Fibroblast of peridontal ligament (primary cell): ENCODE data around the gene CACNA1S.

Experiments
- DNase-seq: peaks from one replicate; pipeline ENCODE4 v3.0.0-alpha.2; 2010; ENCODE audit errors: extremely low read depth

Gene CACNA1S

DNA sequence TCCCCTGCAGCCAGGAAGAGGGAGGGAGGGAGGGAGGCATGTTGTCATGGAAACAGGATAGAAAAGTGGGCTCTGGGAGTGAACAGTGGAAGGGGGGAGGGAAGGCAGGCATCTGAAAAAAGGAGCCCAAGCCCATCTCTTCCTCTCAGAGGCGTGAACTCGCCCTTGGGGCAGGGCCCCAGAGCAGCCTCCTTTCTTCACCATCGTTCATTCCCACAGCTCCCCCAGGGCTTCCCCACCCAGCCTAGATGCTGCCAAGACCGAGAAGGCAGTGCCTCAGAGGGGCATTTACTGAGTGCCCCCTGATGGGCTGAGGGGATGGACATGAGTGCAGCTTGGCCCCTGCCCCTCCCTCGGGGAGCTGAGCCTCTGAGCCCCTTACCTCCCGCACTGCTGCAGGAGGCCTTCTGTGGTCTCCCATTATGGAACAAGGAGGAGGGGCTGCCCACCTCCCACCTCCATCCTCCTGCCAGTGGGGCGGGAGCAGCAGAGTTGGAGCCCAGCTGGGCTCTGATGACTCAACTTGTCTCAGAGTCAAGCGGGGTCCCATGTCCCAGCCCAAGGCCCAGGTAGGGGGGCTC is 49.6 kb downstream of the CACNA1S start:
- no peak for DNase-seq

DNA sequence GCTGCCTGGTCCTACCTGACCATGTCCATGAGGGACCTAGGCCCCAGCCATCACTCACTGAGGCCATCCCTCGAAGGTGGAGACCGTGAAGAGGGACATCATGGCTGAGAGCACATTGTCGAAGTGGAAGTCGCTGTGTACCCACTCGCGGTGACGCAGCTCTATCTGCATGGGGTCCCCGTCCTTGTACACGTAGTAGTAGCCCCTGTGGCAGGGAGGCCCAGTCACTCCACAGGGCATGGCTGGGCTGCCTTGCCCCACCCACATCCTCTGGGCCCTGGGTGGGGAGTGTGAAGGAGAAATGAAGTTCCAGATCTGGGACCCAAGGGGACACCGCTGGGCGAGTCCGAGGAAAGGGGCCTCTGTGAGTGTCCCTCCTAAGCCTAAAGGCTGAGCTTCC is 50.3 kb downstream of the CACNA1S start:
- DNase-seq: no peak

DNA sequence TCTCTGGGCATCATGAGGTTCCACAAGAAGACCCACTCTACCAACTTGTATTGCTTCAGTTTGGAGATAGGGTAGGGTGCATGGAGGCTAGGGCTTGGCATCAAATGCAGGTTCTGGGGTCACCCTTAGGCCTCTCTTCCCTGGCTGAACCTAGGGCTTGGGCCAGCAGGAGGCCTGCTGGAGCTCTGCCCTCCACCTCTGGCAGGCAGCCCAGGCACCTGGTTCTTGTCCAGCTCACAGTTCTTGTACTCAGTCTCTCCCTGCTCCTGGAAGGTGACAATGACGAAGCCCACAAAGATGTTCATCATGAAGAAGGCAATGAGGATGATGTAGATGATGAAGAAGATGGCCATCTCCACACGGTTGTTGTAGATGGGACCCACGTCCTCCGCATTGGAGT is 51.2 kb downstream of the CACNA1S start:
- DNase-seq: no peak

DNA sequence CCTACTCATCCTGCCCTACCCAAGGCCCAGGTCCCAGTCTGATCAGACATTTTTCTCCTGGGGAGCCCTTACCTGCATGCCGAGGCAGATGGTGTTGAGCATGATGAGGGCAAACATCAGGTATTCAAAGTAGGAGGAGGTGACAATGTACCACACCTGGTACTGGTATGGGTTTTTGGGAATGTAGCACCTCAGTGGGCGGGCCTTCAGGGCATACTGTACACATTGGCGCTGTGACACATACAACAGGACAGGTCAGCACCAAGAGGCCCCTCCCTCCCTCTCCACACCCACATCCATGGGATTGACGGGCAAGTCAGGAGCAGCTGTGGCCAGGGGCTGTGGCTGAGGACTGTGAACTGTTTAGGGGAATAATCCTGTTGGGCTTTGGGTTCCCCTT is 51.6 kb downstream of the CACNA1S start:
- DNase-seq: no peak

DNA sequence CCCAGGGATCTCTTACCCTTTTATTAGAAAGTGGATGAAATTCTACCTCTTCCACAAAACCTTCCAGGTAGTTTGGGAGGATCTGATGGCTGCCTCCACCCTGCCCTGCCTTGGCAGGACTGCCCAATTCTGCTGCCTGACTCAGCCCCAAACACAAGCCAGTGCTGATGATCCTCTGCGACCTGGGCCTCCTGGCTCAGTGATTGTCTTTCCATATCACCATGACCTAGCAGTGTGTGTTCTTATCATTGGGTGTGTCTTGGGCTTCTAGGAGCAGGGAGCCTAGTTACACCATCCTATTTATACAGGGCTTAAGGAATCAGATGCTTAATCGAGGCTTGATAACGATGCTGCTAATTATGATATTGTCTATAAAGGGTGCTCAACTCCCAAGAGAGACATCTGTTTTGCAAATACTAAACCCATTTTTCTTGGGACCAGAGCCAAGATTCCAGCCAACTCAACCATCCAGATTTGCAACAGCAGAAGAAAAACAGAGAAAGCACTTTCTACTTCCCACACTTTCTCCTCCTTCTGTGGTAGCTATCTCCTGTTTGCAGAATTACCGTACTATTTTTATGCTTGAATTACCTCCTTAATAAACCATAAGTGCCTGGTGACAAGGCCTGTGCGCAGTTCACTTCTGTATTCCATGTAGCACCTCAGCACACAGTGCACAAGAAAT is 52.2 kb downstream of the CACNA1S start:
- DNase-seq: peak; percentile 2

DNA sequence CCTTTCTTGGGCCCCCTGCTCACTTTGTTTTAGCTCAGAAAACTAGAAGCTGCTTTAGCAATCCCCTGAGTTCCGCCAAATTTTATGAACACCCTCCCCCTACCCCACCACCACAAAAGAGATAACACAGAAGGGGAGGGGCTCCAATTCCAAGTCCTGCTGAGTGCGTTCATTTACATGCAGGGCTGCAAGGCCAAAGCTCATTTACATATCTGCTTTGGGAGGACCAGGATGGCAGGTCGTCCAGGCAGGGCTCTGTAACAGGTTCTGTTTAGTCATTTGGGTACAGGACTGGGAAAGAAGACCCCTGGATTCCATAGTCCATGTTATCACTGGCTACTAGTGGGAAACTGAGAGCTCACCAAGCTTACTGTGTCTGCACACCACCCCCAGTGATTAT is 52.8 kb downstream of the CACNA1S start:
- no peak for DNase-seq

DNA sequence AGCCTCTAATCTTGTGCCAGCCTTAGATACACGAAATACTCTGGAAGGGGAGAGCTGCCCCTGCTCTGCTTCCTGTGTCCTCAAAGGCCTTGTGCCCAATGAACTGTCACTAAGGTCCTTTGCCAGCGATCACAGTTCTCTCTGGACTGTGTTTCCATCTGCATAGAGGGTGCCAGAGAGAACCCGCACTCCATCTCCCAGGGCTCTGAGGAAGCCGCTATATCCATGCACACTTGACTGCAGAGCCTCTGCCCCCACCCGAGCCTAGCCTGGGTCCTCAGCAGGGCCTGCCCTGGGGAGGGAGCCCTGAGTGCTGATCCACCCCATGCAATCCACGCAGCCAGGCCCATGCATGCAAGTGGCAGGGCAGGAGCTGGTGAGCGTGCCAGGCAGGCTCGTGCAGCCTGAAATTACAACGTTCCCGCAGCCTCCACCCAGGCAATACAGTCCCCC is 58.1 kb downstream of the CACNA1S start:
- no peak for DNase-seq

DNA sequence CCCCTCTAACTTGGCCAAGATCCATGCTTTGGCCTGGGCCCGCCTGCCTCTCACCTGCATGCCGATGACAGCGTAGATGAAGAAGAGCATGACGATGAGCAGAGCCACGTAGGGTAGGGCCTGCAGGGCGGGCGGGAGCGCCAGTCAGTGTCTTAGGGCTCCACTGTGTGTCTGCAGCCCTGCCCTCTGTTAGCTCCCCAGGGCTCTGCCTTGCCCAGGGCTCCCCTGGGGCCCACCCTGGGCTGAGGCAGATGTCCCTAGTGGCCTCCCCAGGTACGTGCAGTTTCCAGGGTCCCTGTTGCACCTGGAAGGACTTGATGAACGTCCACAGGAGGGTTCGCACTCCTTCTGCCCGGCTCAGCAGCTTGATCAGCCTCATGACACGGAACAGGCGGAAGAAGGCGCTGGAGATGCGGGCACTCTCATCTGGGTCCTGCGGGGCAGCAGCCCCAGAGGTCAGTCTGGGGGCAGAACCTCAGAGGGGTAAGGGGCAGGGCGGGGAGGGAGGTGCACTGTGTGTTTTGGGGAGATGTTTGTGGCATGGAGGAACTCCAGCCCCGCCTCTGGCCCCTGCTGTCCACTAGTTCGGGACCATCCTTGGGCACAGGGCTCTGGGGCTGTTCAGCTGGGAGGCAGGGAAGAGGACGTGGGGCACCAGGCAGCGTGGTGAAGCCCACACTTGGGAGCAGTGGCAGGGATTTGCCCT is 58.9 kb downstream of the CACNA1S start:
- no peak for DNase-seq

DNA sequence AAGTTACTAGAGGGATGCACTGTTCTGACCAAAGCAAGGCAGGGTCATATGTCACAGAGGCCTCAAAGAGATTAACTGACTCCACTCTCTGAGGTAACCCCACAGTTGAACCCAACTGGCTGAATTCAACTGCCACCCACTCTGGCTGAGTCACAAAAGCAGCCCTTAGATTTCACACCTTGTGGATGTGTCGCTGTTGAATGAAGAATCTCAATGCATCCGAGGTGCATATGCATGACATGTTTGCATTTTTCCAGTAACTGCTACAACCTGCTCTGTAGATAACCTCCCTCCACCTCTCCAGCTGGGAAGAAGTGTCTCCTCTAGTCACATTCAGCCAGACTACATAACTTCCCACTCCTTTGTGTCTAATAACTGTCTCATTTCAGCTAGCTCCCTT is 60.8 kb downstream of the CACNA1S start:
- no peak for DNase-seq

DNA sequence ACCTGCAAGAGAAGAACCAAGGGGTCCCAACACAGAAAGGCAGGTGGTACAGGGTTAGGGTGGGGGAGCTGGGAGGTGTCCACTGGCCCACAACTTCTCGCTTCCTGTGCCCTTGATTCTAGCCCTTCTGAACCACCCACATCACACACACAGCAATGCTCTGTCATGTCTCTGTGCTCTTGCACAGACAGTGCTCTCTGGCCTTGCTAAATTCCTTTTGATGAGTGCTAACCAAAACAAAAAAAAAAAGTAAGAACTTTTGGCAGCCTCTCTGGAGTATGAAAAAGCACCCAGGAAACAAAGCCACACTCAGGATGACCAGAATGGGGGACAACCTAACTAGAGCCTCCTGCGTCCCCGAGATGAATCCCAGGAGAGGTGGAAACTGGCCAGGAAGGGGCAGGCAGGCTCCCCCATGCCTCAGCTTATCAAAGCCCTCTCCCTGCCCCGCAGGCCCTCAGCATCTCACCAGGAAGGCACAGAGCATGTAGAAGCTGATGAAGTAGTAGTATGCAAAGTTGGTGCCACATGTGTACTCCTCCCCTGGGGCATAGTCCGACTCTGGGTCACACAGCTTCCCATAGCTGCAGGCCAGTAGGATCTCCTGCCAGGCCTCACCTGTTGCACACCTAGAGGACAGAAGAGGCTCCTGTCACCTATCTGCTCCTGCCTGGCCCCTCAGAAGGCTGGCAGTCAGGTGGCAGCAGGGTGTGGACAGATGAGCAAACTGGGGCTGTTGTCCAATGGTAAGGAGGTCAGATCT is 61.5 kb downstream of the CACNA1S start:
- peak; percentile 9 for DNase-seq

DNA sequence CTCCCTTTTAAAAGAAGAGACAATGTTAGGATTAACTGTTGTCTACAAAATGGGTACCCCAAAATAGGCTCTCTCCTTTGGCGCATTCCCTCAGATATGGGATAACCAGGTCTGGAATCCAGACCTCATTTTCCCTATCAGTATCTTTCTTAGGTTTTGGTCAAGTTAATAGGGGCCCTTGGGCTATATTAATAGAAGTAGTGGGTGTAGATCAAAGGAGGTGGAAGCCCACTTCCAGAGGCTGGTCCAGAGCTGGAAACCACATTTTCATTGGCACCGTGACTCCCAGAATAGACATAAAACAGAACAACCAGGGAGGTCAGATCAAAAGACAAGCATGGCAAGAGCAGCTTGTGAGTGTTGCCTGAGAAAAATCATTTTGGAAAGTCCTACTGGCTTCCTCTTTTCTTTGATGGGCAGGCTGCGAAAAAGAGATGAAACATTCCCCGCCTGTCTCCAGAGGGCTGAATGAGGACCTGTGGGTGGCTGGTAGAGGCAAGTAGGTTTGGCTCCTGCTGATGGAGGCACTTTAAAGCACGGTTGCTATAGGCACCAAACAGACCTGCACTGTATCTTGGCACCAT is 62.9 kb downstream of the CACNA1S start:
- DNase-seq: no peak

DNA sequence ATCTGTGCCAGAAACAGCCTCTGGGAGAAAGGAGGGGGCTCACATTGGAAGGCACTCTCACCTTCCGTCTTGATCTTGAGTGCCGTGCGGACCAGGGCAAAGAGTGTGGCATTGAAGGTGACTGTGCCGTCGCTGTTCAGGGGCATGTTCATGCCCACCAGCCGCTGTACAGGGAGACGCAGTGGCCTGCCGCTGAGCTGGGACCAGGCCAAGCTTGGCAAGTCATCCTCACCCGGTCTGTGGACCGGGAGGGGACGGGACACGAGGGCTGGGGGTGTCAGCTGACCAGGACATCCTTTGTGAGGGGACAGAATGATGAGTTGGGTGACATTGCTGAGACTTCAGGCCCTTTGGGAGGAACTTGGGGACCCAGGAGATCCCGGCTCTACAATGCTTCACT is 63.7 kb downstream of the CACNA1S start:
- no peak for DNase-seq

DNA sequence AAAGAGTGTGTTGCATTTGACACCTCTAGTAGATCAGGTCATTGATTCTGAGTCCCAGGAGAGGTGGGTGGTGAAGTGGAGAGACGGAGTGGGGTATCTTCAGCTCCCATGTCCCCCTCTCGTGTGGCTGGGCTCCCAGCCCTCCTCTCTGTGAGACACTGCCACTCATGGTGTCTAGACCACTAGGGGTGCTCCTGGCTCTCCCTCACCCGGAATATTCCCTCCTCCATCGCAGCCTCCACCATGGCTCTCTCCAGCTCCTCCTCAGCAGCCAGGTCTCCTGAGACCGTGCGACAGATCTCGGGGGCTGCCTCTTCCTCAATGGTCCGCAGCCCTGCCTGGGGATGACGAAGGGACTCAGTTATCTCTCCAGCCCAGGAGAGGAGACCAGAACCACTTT is 68.1 kb downstream of the CACNA1S start:
- no peak for DNase-seq

DNA sequence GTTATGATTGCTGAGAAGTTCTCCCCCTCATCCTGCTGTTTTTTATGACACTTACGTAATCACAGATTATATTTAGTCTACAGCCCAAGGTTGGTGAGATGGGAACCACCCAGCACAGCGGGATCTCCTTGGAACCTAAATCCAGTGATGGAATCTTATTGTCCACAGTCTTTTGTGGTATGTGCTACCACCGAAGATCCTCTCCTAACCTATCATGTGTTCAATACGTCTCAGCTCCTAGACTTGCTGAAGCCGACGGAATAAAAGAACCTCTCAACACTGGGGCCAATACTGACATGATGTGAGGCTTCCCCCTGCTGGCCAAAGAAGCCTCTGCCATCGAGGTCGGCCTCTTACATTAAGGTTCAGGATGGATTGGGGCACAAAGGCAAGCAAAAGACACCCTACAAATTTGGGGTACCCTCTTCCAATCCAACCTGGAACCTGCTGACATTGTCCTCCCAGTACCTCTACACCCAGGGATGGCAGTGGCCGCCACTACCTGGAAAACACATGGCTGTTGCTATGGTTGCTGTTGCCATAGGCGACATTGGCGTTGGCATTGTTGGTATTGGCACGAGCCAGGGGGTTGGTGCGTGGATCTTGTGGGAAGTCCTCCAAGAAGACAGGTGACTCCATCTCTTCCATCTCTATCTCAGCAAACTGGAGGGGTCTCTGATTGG is 69.3 kb downstream of the CACNA1S start:
- peak; percentile 74 for DNase-seq

DNA sequence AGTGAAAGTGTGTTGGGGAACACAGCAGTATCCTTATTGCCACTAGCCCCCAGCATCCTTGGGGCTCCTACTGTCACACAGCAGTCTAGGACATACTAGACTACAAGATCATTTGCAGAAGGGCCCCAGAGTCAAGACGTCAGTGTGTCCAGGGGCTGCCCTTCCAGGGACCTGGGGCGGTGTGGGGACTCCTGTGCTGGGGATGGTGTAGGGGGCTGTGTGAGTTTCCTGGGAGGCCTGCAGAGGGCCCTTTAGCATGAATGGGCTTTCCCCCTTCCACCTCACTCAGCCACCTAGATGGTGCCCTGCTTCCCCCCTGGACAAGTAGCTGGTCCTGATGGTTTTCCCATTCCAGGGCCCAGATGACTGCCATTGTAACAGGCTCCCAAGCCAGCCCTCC is 71.2 kb downstream of the CACNA1S start:
- DNase-seq: no peak

DNA sequence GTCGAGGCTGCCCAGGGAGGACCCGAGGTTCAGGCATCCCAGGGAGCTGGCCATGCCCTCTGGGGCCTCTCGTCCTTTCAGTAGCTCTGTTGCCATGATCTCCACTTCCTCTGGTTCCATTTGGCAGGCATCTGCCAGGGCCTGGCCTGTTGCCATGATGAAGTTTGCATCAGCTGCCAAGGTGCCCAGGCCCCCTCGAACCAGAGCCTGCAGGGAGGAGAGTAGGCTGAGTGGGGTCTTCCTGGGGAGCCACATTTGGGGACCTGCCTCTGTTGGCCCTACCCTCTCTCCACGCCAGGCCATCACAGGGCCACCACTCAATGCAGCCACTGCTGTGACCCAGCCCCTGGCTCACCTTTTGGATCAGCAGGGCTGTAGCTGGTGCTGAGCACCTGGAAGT is 72.3 kb downstream of the CACNA1S start:
- no peak for DNase-seq

DNA sequence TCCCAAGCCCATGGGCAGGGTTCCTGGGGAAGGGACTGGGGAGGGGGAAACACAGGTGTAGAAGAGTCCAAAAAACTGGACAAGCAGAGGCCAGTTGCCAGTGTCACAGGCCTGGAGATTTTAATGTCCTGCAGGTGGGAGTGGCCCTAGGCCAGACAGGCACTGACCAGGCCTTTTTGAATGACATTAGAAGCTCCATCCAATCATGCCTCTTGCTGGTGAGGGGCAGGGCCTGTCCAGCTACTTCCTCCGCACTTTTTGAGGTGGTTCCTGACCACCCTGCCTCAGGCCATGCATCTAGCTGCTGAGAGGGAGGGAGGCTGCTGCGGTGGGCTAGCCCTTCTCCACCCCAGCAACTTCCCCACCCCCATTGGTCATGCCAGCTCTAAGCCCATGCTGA is 72.8 kb downstream of the CACNA1S start:
- no peak for DNase-seq

DNA sequence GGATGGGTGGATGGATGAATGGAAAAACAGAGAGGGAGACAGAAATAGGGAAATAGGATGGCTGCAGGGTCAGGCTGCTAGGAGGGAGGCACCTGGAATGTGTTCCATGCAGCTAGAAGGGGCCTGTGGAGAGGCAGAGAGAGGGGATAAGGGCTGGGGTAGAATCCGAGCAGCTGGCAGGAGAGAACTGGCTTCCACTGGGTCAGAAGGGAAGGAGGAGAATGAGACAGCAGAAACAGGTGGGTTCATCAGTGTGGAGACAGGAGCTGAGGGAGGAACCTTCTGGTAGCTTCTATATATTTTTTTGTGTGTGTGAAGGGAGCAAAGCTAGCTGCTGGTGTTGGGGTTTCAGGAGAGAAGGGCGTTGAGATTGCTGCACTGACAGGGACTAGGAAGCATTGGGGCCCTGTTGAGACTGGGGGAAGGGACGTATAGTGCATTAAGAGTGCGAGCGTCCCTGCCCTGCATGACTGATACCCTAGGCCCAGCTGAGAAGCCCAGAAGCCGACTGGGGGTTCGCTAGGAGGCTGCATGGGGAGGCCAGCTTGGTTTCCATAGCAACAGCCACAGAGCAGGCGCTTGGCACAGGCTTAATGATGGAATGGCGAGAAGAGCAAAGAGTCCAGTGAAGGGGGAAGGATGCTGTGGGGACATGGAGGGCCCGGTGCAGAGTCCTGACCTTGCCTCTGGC is 73.9 kb downstream of the CACNA1S start:
- no peak for DNase-seq

DNA sequence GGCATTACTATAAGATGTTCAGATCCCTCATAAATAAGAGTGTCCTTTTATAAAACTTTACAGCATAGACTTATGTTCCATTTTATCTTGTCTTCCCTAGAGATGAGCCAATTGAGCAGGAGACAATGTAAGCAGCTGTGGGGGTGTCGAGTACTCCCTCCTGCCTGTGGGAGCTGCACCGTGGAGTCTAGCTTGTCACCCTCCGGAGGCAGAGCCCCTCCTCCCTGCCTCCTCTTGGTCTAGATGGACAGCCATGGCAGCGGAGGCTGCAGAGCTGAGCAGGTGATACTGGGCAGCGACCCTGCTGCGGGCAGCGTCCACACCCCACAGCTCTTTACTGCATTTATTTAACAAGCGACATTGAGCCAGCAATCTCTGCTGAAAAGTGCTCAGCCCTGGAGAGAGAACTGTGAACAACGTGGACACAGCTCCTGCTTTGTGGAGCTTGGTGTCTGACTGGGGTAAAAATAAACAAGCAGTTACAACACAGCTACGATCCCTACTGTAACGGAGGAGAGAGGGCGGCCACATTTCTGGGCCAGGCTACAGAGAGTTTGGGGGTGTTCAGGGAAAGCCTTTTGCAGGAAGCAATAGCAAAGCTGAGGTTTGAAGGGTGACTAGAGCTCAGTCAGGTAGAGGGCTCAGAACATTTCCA is 75.9 kb downstream of the CACNA1S start:
- DNase-seq: no peak

DNA sequence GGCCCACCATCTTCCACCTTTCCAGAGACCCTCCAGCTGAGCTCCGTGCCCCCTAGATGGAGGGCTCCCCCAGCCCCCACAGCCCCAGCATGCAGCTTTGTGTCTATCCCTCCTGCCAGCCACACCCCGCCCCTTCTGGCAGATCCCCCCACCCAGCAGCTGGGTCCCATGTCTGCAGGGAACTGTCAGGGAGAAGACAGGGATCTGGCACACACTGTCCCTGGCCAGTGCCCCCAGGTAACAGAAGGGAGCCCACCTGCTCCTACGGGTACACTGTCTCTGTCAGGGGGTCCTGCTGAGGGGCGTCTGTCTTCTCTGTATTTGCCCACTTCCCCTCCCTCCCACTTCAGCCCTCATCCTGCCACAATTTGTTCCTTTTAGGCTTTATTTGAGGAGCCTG is 77.6 kb downstream of the CACNA1S start:
- DNase-seq: no peak
